ENCODE results near the gene C17orf50. TPM values are rescaled to one million over a fixed set of nuclear protein-coding genes. Genes with fewer than 3 reads are reported as not detected.

C17orf50 gene
- total RNA-seq, 1 experiment from 2014 or later = not detected

GRCh38 chr17:35745246-35745645 lies 15.4 kb upstream of the C17orf50 start:
- no peaks in the 10 kb centered on the region for H3K27me3 ChIP-seq (ENCODE audit: low read length)
- no peak overlapping the region for H3K4me3 ChIP-seq (ENCODE audit: low read length)
- no TSS peak for BruUV-seq (replicated peaks)
- no peaks in the 10 kb centered on the region for H3K9me2 ChIP-seq (replicated peaks; ENCODE audit: low read length)
- H3K79me2 ChIP-seq (ENCODE audit: low read length) = no peaks in the 10 kb centered on the region
- no peak overlapping the region for H3K9ac ChIP-seq (ENCODE audit: low read length)
- no peak for TF ChIP-seq CTCF (conservative IDR thresholded peaks at IDR 0.05; ENCODE audit: low read depth, low read length)
- no peak for TF ChIP-seq EZH2phosphoT487 (IDR thresholded peaks at IDR 0.05; ENCODE audit: borderline replicate concordance, low read length)
- no peak for TF ChIP-seq EZH2 (IDR thresholded peaks at IDR 0.05; ENCODE audit: low read length, unreplicated experiment)
- H3K4me1 ChIP-seq (ENCODE audit: insufficient read depth, low read length) = no peaks in the 10 kb centered on the region
- no peaks in the 10 kb centered on the region for H3F3A ChIP-seq (ENCODE audit: low read length, unreplicated experiment)
- DNase-seq = no peak
- H2AFZ ChIP-seq (ENCODE audit: low read length) = no peak overlapping the region
- no peaks in the 10 kb centered on the region for H3K36me3 ChIP-seq (ENCODE audit: low read depth, low read length)
- CTCF ChIA-PET = no interaction called here
- H4K20me1 ChIP-seq (ENCODE audit: low read length) = no peaks in the 10 kb centered on the region
- H3K27ac ChIP-seq (ENCODE audit: low read length) = no peak overlapping the region
- no peak overlapping the region for H3K4me2 ChIP-seq (ENCODE audit: low read length)
- POLR2A ChIA-PET (ENCODE audit: unreplicated experiment) = no interaction called here
- ATAC-seq = no peak
- intact Hi-C loops (cut with micrococcal nuclease) = no loop called here
- H3K9me3 ChIP-seq (ENCODE audit: low read length) = no peaks in the 10 kb centered on the region

- Histone ChIP-seq H3K79me2 (ENCODE audit: low read length) (no peaks in the 10 kb centered on the region), H3K36me3 (ENCODE audit: low read depth, low read length) (no peaks in the 10 kb centered on the region), H4K20me1 (ENCODE audit: low read length) (no peaks in the 10 kb centered on the region), H3K9me2 (replicated peaks; ENCODE audit: low read length) (no peaks in the 10 kb centered on the region), H2AFZ (ENCODE audit: low read length) (no peak overlapping the region), H3K4me1 (ENCODE audit: insufficient read depth, low read length) (no peaks in the 10 kb centered on the region), H3K27me3 (ENCODE audit: low read length) (no peaks in the 10 kb centered on the region), H3K27ac (ENCODE audit: low read length) (no peak overlapping the region), H3K4me3 (ENCODE audit: low read length) (no peak overlapping the region), H3K9me3 (ENCODE audit: low read length) (no peaks in the 10 kb centered on the region), H3K9ac (ENCODE audit: low read length) (no peak overlapping the region), H3F3A (ENCODE audit: low read length, unreplicated experiment) (no peaks in the 10 kb centered on the region), H3K4me2 (ENCODE audit: low read length) (no peak overlapping the region)
- TF ChIP-seq EZH2phosphoT487 (IDR thresholded peaks at IDR 0.05; ENCODE audit: borderline replicate concordance, low read length) (no peak), CTCF (conservative IDR thresholded peaks at IDR 0.05; ENCODE audit: low read depth, low read length) (no peak), EZH2 (IDR thresholded peaks at IDR 0.05; ENCODE audit: low read length, unreplicated experiment) (no peak)
- intact Hi-C loops (cut with micrococcal nuclease) = no loop called here
- no peak for DNase-seq
- ChIA-PET POLR2A (ENCODE audit: unreplicated experiment) (no interaction called here), CTCF (no interaction called here)
- BruUV-seq (replicated peaks) = no TSS peak
- ATAC-seq = no peak
Measured at GRCh38 chr17:35745749-35746320, 14.9 kb upstream of the C17orf50 start.

- no peaks in the 10 kb centered on the region for H3K36me3 ChIP-seq (ENCODE audit: low read depth, low read length)
- no peaks in the 10 kb centered on the region for H3K9me3 ChIP-seq (ENCODE audit: low read length)
- H3K4me1 ChIP-seq (ENCODE audit: insufficient read depth, low read length) = no peaks in the 10 kb centered on the region
- H3K4me2 ChIP-seq (ENCODE audit: low read length) = no peak overlapping the region
- no peaks in the 10 kb centered on the region for H3K9me2 ChIP-seq (replicated peaks; ENCODE audit: low read length)
- no peak overlapping the region for H3K4me3 ChIP-seq (ENCODE audit: low read length)
- no peaks in the 10 kb centered on the region for H3K27me3 ChIP-seq (ENCODE audit: low read length)
- ChIA-PET POLR2A (ENCODE audit: unreplicated experiment) (interaction anchor here (0.5 kb wide), 1 partner anchor 62 kb away, joined by 3 read pairs; the partner anchor contains the start of gene TAF15), CTCF (interaction anchor here (0.6 to 1.8 kb wide), 4 partner anchors 17 to 134 kb away, joined by 3 to 14 read pairs (median 5); no protein-coding TSS in a partner anchor)
- H2AFZ ChIP-seq (ENCODE audit: low read length) = no peak overlapping the region
- H3K79me2 ChIP-seq (ENCODE audit: low read length) = no peaks in the 10 kb centered on the region
- no peak for TF ChIP-seq EZH2 (IDR thresholded peaks at IDR 0.05; ENCODE audit: low read length, unreplicated experiment)
- peak; percentile 77 for TF ChIP-seq CTCF (conservative IDR thresholded peaks at IDR 0.05; ENCODE audit: low read depth, low read length)
- TF ChIP-seq EZH2phosphoT487 (IDR thresholded peaks at IDR 0.05; ENCODE audit: borderline replicate concordance, low read length) = no peak
- ATAC-seq (peak; percentile 90), DNase-seq (peak; percentile 76)
- no peak overlapping the region for H3K27ac ChIP-seq (ENCODE audit: low read length)
- BruUV-seq (replicated peaks) = no TSS peak
- H4K20me1 ChIP-seq (ENCODE audit: low read length) = no peaks in the 10 kb centered on the region
- H3K9ac ChIP-seq (ENCODE audit: low read length) = no peak overlapping the region
- intact Hi-C loops (cut with micrococcal nuclease) = loop anchor here (1.0 kb wide), 2 partner anchors 134 to 192 kb away; no protein-coding TSS in a partner anchor
- no peaks in the 10 kb centered on the region for H3F3A ChIP-seq (ENCODE audit: low read length, unreplicated experiment)
Measured at GRCh38 chr17:35747540-35748017, 13.1 kb upstream of the C17orf50 start.

All from PC-3 (cell line).